ENCODE data around the gene FICD.

Gene FICD

GRCh38 chr12:108502922-108503321, 12.2 kb upstream of the FICD start:
- DNase-seq (ENCODE audit: low spot score) = no peak

GRCh38 chr12:108505129-108505528, 9.9 kb upstream of the FICD start:
- no peak for DNase-seq (ENCODE audit: low spot score)

- no peak for DNase-seq (ENCODE audit: low spot score)
Observed at GRCh38 chr12:108507971-108508642, 7.0 kb upstream of the FICD start.

- no peak for DNase-seq (ENCODE audit: low spot score)
Observed at GRCh38 chr12:108509806-108510205, 5.3 kb upstream of the FICD start.

GRCh38 chr12:108510836-108511235, 4.2 kb upstream of the FICD start:
- no peak for DNase-seq (ENCODE audit: low spot score)

GRCh38 chr12:108511633-108512540, 3.2 kb upstream of the FICD start:
- peak; percentile 81 for DNase-seq (ENCODE audit: low spot score)

- no peak for DNase-seq (ENCODE audit: low spot score)
Observed at GRCh38 chr12:108514468-108514972, 557 bp upstream of the FICD start.

GRCh38 chr12:108515916-108516315, 839 bp downstream of the FICD start:
- DNase-seq (ENCODE audit: low spot score) = peak; percentile 9

- no peak for DNase-seq (ENCODE audit: low spot score)
Observed at GRCh38 chr12:108516511-108517275, 1.6 kb downstream of the FICD start.

- DNase-seq (ENCODE audit: low spot score) = no peak
Observed at GRCh38 chr12:108517288-108518100, 2.4 kb downstream of the FICD start.

GRCh38 chr12:108518101-108518715, 3.1 kb downstream of the FICD start:
- no peak for DNase-seq (ENCODE audit: low spot score)

GRCh38 chr12:108518716-108519496, 3.8 kb downstream of the FICD start:
- no peak for DNase-seq (ENCODE audit: low spot score)

- DNase-seq (ENCODE audit: low spot score) = no peak
Observed at GRCh38 chr12:108519558-108519957, 4.5 kb downstream of the FICD start.

- DNase-seq (ENCODE audit: low spot score) = no peak
Observed at GRCh38 chr12:108523365-108523764, 8.3 kb downstream of the FICD start.

GRCh38 chr12:108525681-108526080, 10.6 kb downstream of the FICD start:
- DNase-seq (ENCODE audit: low spot score) = no peak

GRCh38 chr12:108526482-108527165, 11.5 kb downstream of the FICD start:
- no peak for DNase-seq (ENCODE audit: low spot score)

- DNase-seq (ENCODE audit: low spot score) = no peak
Observed at GRCh38 chr12:108527166-108527496, 12.1 kb downstream of the FICD start.

- no peak for DNase-seq (ENCODE audit: low spot score)
Observed at GRCh38 chr12:108530161-108530560, 15.1 kb downstream of the FICD start.

- no peak for DNase-seq (ENCODE audit: low spot score)
Observed at GRCh38 chr12:108531929-108532848, 17.1 kb downstream of the FICD start.
